ENCODE results near the gene ZAP70.

- no peak for TF ChIP-seq CTCF (IDR thresholded peaks at IDR 0.05)
- TF ChIP-seq EP300 (IDR thresholded peaks at IDR 0.05), result no peak
- TF ChIP-seq POLR2A (IDR thresholded peaks at IDR 0.05), result no peak
Observed at GRCh38 chr2:97718942-97719341, 5.6 kb downstream of the ZAP70 start.

All from ovary (tissue), 3 donors.